Measurements from ENCODE around the gene WDR46. TPM values are rescaled to one million over a fixed set of nuclear protein-coding genes. Genes with fewer than 3 reads are reported as not detected.
A peak's percentile ranks its signal among the peaks of the same experiment; 100 is the strongest.

The WDR46 gene
- total and polyA plus RNA-seq, 2 of the 13 experiments (the other 11 are each of a cell fraction or from before 2014, with no cell fraction given) = 47.4 to 105 TPM

DNA sequence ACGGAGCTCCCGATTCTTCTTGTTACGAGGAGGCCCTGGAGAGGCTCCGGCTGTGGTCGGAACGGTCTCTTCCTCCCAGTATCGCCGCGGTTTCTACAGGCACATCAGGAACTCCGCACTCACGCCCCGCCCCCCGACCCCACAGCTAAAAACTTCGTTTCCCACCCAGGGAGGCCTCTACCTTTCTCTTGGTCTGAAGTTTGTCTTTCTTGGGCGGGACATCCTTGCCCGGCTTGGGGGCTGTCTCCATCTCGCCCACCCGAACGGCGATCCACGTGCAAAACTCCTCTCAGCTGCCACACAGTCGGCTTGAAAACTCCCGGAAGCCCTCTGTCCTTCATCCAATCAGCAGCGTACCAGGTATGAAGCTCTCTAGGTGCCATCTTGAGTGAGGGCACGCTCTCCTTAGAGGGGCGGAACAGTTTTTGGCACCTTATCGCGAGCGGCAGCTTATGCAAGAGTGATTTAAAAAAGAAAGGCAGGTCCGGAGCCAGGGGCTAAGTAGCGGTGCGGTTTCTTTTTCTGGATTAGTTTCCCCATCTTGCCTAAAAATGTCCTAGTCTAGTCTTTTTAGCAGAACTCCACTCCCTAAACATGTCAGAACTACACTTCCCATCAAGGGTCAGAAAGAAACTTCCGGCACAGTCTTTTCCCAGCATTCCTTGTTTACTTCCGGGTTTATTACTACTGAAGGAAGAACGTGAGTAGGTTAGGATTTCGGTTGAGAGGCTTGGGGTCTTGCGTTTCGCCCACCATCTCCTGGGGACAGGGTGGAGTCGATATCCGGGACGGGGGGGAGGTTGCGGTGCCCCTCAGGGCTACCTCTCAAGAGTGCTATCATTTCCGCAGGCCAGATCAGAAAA is at the start of gene WDR46, which contains the start of gene PFDN6 (continued):
- TF ChIP-seq RAD21 (CRISPR knock-in tag; IDR thresholded peaks at IDR 0.05) (no peak), NFKB2 (CRISPR knock-in tag; IDR thresholded peaks at IDR 0.05; ENCODE audit: borderline replicate concordance) (no peak), REL (CRISPR knock-in tag; conservative IDR thresholded peaks at IDR 0.05) (no peak), ZNF724P (CRISPR knock-in tag; IDR thresholded peaks at IDR 0.05; ENCODE audit: borderline replicate concordance) (0 out of 2 replicates have a peak, but pooled peaks have one; percentile 66), CENPBD1 (CRISPR knock-in tag; IDR thresholded peaks at IDR 0.05; ENCODE audit: borderline replicate concordance, low read depth) (no peak), SOX5 (CRISPR knock-in tag; IDR thresholded peaks at IDR 0.05; ENCODE audit: borderline replicate concordance) (no peak), CTCF (CRISPR knock-in tag; IDR thresholded peaks at IDR 0.05) (0 out of 2 replicates have a peak, but pooled peaks have one; percentile 3), ZNF207 (IDR thresholded peaks at IDR 0.05; ENCODE audit: borderline replicate concordance) (no peak), POGK (CRISPR knock-in tag; conservative IDR thresholded peaks at IDR 0.05) (no peak), REPIN1 (CRISPR knock-in tag; IDR thresholded peaks at IDR 0.05; ENCODE audit: borderline replicate concordance, low read depth) (peak; percentile 30; the same call in 1 of the 2 replicates), ETV5 (CRISPR knock-in tag; IDR thresholded peaks at IDR 0.05; ENCODE audit: borderline replicate concordance) (0 out of 2 replicates have a peak, but pooled peaks have one; percentile 51), FIP1L1 (IDR thresholded peaks at IDR 0.05; ENCODE audit: borderline replicate concordance, insufficient read depth, low read depth, low read length) (no peak), ZNF713 (CRISPR knock-in tag; IDR thresholded peaks at IDR 0.05) (no peak), ZNF10 (CRISPR knock-in tag; IDR thresholded peaks at IDR 0.05; ENCODE audit: borderline replicate concordance, low read depth) (no peak), DMTF1 (CRISPR knock-in tag; IDR thresholded peaks at IDR 0.05) (no peak), ZMYM2 (CRISPR knock-in tag; IDR thresholded peaks at IDR 0.05) (no peak), ZNF577 (CRISPR knock-in tag; IDR thresholded peaks at IDR 0.05; ENCODE audit: borderline replicate concordance, low read depth) (no peak), ZNF777 (CRISPR knock-in tag; IDR thresholded peaks at IDR 0.05) (no peak), ZFP90 (CRISPR knock-in tag; IDR thresholded peaks at IDR 0.05; ENCODE audit: borderline replicate concordance) (no peak)
- TF ChIP-seq, protein P1, sequence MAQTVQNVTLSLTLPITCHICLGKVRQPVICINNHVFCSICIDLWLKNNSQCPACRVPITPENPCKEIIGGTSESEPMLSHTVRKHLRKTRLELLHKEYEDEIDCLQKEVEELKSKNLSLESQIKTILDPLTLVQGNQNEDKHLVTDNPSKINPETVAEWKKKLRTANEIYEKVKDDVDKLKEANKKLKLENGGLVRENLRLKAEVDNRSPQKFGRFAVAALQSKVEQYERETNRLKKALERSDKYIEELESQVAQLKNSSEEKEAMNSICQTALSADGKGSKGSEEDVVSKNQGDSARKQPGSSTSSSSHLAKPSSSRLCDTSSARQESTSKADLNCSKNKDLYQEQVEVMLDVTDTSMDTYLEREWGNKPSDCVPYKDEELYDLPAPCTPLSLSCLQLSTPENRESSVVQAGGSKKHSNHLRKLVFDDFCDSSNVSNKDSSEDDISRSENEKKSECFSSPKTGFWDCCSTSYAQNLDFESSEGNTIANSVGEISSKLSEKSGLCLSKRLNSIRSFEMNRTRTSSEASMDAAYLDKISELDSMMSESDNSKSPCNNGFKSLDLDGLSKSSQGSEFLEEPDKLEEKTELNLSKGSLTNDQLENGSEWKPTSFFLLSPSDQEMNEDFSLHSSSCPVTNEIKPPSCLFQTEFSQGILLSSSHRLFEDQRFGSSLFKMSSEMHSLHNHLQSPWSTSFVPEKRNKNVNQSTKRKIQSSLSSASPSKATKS (CRISPR knock-in tag; IDR thresholded peaks at IDR 0.05) = no peak
